Adrenal gland (tissue), 12 donors: ENCODE measurements around the gene C6orf52. TPM values are rescaled to one million over a fixed set of nuclear protein-coding genes. Genes with fewer than 3 reads are reported as not detected.
"Not testable (repeated sequence)": the region's sequence is repeated elsewhere in the genome, so short reads cannot be mapped to it uniquely, and the experiment has no call there.

Experiments used
- DNase-seq, 7 donors: peaks; one replicate each; pipeline ENCODE4 v3.0.0-alpha.2; 2019 to 2020
- H3K27ac ChIP-seq, 5 donors: fragments of 200-600 bp; sonication (generic) in 4 of 5; 1 replicate in 3 of 5; 2 replicates in 2 of 5; pipeline versions ENCODE4 v1.5.1 to v1.8.0; 2016 to 2020; ENCODE audit warnings: mild to moderate bottlenecking in 1 of 5
- H3K27me3 ChIP-seq: fragments of 200-600 bp; 2 replicates; pipeline ENCODE4 v1.8.0; 2021
- H3K36me3 ChIP-seq, 2 donors: fragments of 200-600 bp; replicated peaks in 1 of 2; 1 replicate in 1 of 2; 2 replicates in 1 of 2; pipeline versions ENCODE4 v1.5.1 to v1.8.0; 2018 to 2022
- H3K4me1 ChIP-seq, 2 donors: fragments of 200-600 bp; replicated peaks in 1 of 2; 1 replicate in 1 of 2; 2 replicates in 1 of 2; pipeline versions ENCODE4 v1.5.1 to v1.8.0; 2018 to 2021
- H3K4me3 ChIP-seq, 4 donors: fragments of 200-600 bp; sonication (generic) in 3 of 4; one replicate each; pipeline ENCODE4 v1.5.1; 2016 to 2018
- H3K9me3 ChIP-seq, 3 donors: fragments of 200-600 bp; sonication (generic) in 1 of 3; replicated peaks in 1 of 3; 1 replicate in 2 of 3; 2 replicates in 1 of 3; pipeline versions ENCODE4 v1.5.1 to v1.8.0; 2016 to 2021
- CTCF ChIP-seq, 6 experiments: fragments of 450-650 bp in 4 of 6; fragments of 200-600 bp in 2 of 6; sonication (generic) in 1 of 6; IDR thresholded peaks; 1 replicate in 5 of 6; 2 replicates in 1 of 6; pipeline versions ENCODE4 v1.5.1 to v1.8.0; 2016 to 2021; ENCODE audit warnings: antibody characterized with exemption in 6 of 6, mild to moderate bottlenecking in 2 of 6, moderate library complexity in 1 of 6
- POLR2A ChIP-seq, 2 donors: fragments of 450-650 bp; IDR thresholded peaks; one replicate each; pipeline ENCODE4 v1.6.1; 2017; ENCODE audit warnings: antibody characterized with exemption in 2 of 2, mild to moderate bottlenecking in 2 of 2, moderate library complexity in 1 of 2
- WGBS, 4 donors: extraction: QIAGEN DNeasy Blood & Tissue Kit in 2 of 4; methylation state at CpG; one replicate each; pipeline versions ENCODE4 v1.1.5 to v1.1.7; 2013 to 2017; 5-methylcytosine and 5-hydroxymethylcytosine counted together
- intact Hi-C, 2 donors: fragments of 100-400 bp; cut with DNase I; formaldehyde crosslinking; loops; one replicate each; pipeline versions ENCODE4 v1.14.1 to v1.15.0; 2022 to 2023
- polyA plus RNA-seq, 3 donors: library from polyadenylated mRNA; stranded (reverse); fragments of 200-250 nt in 2 of 3; fragments of 350-450 nt in 1 of 3; fragmentation: Illumina TruSeq in 1 of 3; extraction: RNeasy Lipid Tissue Mini Kit (QIAGEN cat#74804) in 1 of 3; gene quantifications; one replicate each; pipeline ENCODE4 v1.2.3, GENCODE V29; 2013 to 2014
- total RNA-seq, 9 donors: library from RNA; depleted of rRNA in 4 of 9; stranded (reverse); fragments of >200 nt in 4 of 9; fragments of 120-200 nt in 1 of 9; fragmentation: NEBNext Ultra II Directional in 1 of 9; extraction: Animal tissue kit (Norgen Biotek cat#: 25700) in 1 of 9; gene quantifications; one replicate each; pipeline versions ENCODE4 v1.1.0 to v1.2.4, GENCODE V29; 2013 to 2023
- donor health status: healthy with polysubstance abuse.
- donor health status: Bipolar disorder and iron deficiency.
- donor health status: DM: yes; HTN: yes; CAD: no.
- donor health status: DM: no; HTN: no; CAD: no.
- donor health status: DM: no; HTN: no; CAD: no.
- donor health status: DM: yes; HTN: yes; CAD: no.

The C6orf52 gene
- total and polyA plus RNA-seq, 12 donors: 0.96 to 5.5 (median 2.8) TPM; not detected in 3

- intact Hi-C loops: no loop called here
- H3K27ac ChIP-seq: peak within 1 kb of the TSS; percentile 79 to 94 (median 90)
- peaks cover 19 to 33% of the 10 kb centered on the region in 2 donors for H3K4me1 ChIP-seq
- peak within 1 kb of the TSS; percentile 48 to 85 (median 72) for H3K4me3 ChIP-seq
- H3K36me3 ChIP-seq: peaks cover 0 to 9% of the 10 kb centered on the region in 2 donors
- no peaks in the 10 kb centered on the region for H3K9me3 ChIP-seq
- 0 to 1% (median 0%) methylated on average over 37 to 55 of the region's 55 CpGs for WGBS, 4 donors
- H3K27me3 ChIP-seq: no peaks in the 10 kb centered on the region
- TF ChIP-seq POLR2A (IDR thresholded peaks at IDR 0.05) (peak; percentile 86 to 98), CTCF (IDR thresholded peaks at IDR 0.05) (no peak)
- peak; percentile 99 to 100 (median 99) for DNase-seq
Observed at GRCh38 chr6:10722820-10723566, 28.6 kb upstream of the C6orf52 start, which contains the start of gene TMEM14C. Gene TMEM14C (plus strand): TSS chr6:10723070. CDS start chr6:10724614, 1,544 bp downstream.

- no peaks in the 10 kb centered on the region for H3K9me3 ChIP-seq
- H3K36me3 ChIP-seq: peaks cover 0 to 9% of the 10 kb centered on the region in 2 donors
- no peak for DNase-seq
- intact Hi-C loops: no loop called here
- peak overlapping the region in 2 of 4 donors; percentile 63 to 85 for H3K4me3 ChIP-seq
- whole genome bisulfite sequencing, 4 donors: 0 to 3% (median 0%) methylated on average over 6 of the region's 6 CpGs
- no peaks in the 10 kb centered on the region for H3K27me3 ChIP-seq
- peaks cover 19 to 33% of the 10 kb centered on the region in 2 donors for H3K4me1 ChIP-seq
- H3K27ac ChIP-seq: peak overlapping the region; percentile 74 to 94 (median 90)
- TF ChIP-seq CTCF (IDR thresholded peaks at IDR 0.05) (no peak), POLR2A (IDR thresholded peaks at IDR 0.05) (no peak)
Observed at GRCh38 chr6:10722570-10722819, 28.1 kb upstream of the C6orf52 start.

- DNase-seq: no peak
- Histone ChIP-seq H3K9me3 (no peaks in the 10 kb centered on the region), H3K27me3 (no peaks in the 10 kb centered on the region), H3K4me1 (peaks cover 19 to 33% of the 10 kb centered on the region in 2 donors), H3K36me3 (peaks cover 0 to 9% of the 10 kb centered on the region in 2 donors), H3K4me3 (peak overlapping the region in 2 of 4 donors; percentile 63 to 85), H3K27ac (peak overlapping the region in 4 of 5 donors; percentile 83 to 94 (median 90))
- 77 to 82% (median 81%) methylated on average over 11 of the region's 11 CpGs for WGBS, 4 donors
- intact Hi-C loops: no loop called here
- TF ChIP-seq POLR2A (IDR thresholded peaks at IDR 0.05) (no peak), CTCF (IDR thresholded peaks at IDR 0.05) (no peak)
Observed at GRCh38 chr6:10721850-10722569, 27.6 kb upstream of the C6orf52 start.

GRCh38 chr6:10720960-10721849 lies 26.8 kb upstream of the C6orf52 start:
- H3K36me3 ChIP-seq, H3K27me3 ChIP-seq, intact Hi-C loops, H3K9me3 ChIP-seq: not testable (repeated sequence)
- H3K4me1 ChIP-seq: peaks cover 19 to 33% of the 10 kb centered on the region in 2 donors
- peak overlapping the region in 2 of 5 donors; percentile 60 to 78 for H3K27ac ChIP-seq
- 84 to 96% (median 90%) methylated on average over 13 to 17 of the region's 17 CpGs for WGBS, 4 donors
- peak overlapping the region in 2 of 4 donors; percentile 62 to 67 for H3K4me3 ChIP-seq
- DNase-seq: peak in 1 of 7 donors; percentile 20
